ENCODE measurements around the gene GRIFIN.
A peak's percentile ranks its signal among the peaks of the same experiment; 100 is the strongest.
"Not testable (repeated sequence)": the region's sequence is repeated elsewhere in the genome, so short reads cannot be mapped to it uniquely, and the experiment has no call there.

Gene GRIFIN

GRCh38 chr7:2453849-2454248 lies 22.3 kb downstream of the GRIFIN start:
- not testable (repeated sequence) for DNase-seq (ENCODE audit: low read depth, low spot score)

GRCh38 chr7:2452643-2453270 lies 23.4 kb downstream of the GRIFIN start:
- no peak for DNase-seq (ENCODE audit: low read depth, low spot score)

GRCh38 chr7:2452074-2452507 lies 24.1 kb downstream of the GRIFIN start:
- DNase-seq (ENCODE audit: low read depth, low spot score), result no peak

- peak; percentile 90 for DNase-seq (ENCODE audit: low read depth, low spot score)
These were observed 24.8 kb downstream of the GRIFIN start for GRCh38 chr7:2451171-2452073.

GRCh38 chr7:2450198-2451107 lies 25.7 kb downstream of the GRIFIN start:
- no peak for DNase-seq (ENCODE audit: low read depth, low spot score)

- DNase-seq (ENCODE audit: low read depth, low spot score), result no peak
These were observed 29.5 kb downstream of the GRIFIN start for GRCh38 chr7:2446676-2447075.

GRCh38 chr7:2445898-2446555 lies 30.2 kb downstream of the GRIFIN start:
- no peak for DNase-seq (ENCODE audit: low read depth, low spot score)

GRCh38 chr7:2445047-2445446 lies 31.2 kb downstream of the GRIFIN start:
- DNase-seq (ENCODE audit: low read depth, low spot score), result peak; percentile 36

GRCh38 chr7:2444476-2444875 lies 31.7 kb downstream of the GRIFIN start:
- DNase-seq (ENCODE audit: low read depth, low spot score), result peak; percentile 81

- no peak for DNase-seq (ENCODE audit: low read depth, low spot score)
These were observed 32.7 kb downstream of the GRIFIN start for GRCh38 chr7:2443491-2443890.

- no peak for DNase-seq (ENCODE audit: low read depth, low spot score)
These were observed 34.7 kb downstream of the GRIFIN start for GRCh38 chr7:2441430-2442058.

- no peak for DNase-seq (ENCODE audit: low read depth, low spot score)
These were observed 35.5 kb downstream of the GRIFIN start for GRCh38 chr7:2440608-2441245.

GRCh38 chr7:2438775-2439174 lies 37.4 kb downstream of the GRIFIN start:
- no peak for DNase-seq (ENCODE audit: low read depth, low spot score)

- DNase-seq (ENCODE audit: low read depth, low spot score), result no peak
These were observed 38.0 kb downstream of the GRIFIN start for GRCh38 chr7:2438186-2438585.

GRCh38 chr7:2437537-2438148 lies 38.6 kb downstream of the GRIFIN start:
- no peak for DNase-seq (ENCODE audit: low read depth, low spot score)

GRCh38 chr7:2437136-2437535 lies 39.1 kb downstream of the GRIFIN start:
- DNase-seq (ENCODE audit: low read depth, low spot score), result no peak

- DNase-seq (ENCODE audit: low read depth, low spot score), result no peak
These were observed 39.7 kb downstream of the GRIFIN start for GRCh38 chr7:2436341-2437104.

- DNase-seq (ENCODE audit: low read depth, low spot score), result no peak
These were observed 41.1 kb downstream of the GRIFIN start for GRCh38 chr7:2435146-2435545.

All from astrocyte of the hippocampus (primary cell).